NK-92 (cell line): ENCODE data around the gene EDIL3.

ENCODE experiments used
- DNase-seq: peaks from one replicate; lab custom pipeline; 2025; ENCODE audit not compliant: unreplicated experiment; lab: John Stamatoyannopoulos, UW

Gene EDIL3, protein sequence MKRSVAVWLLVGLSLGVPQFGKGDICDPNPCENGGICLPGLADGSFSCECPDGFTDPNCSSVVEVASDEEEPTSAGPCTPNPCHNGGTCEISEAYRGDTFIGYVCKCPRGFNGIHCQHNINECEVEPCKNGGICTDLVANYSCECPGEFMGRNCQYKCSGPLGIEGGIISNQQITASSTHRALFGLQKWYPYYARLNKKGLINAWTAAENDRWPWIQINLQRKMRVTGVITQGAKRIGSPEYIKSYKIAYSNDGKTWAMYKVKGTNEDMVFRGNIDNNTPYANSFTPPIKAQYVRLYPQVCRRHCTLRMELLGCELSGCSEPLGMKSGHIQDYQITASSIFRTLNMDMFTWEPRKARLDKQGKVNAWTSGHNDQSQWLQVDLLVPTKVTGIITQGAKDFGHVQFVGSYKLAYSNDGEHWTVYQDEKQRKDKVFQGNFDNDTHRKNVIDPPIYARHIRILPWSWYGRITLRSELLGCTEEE

DNA sequence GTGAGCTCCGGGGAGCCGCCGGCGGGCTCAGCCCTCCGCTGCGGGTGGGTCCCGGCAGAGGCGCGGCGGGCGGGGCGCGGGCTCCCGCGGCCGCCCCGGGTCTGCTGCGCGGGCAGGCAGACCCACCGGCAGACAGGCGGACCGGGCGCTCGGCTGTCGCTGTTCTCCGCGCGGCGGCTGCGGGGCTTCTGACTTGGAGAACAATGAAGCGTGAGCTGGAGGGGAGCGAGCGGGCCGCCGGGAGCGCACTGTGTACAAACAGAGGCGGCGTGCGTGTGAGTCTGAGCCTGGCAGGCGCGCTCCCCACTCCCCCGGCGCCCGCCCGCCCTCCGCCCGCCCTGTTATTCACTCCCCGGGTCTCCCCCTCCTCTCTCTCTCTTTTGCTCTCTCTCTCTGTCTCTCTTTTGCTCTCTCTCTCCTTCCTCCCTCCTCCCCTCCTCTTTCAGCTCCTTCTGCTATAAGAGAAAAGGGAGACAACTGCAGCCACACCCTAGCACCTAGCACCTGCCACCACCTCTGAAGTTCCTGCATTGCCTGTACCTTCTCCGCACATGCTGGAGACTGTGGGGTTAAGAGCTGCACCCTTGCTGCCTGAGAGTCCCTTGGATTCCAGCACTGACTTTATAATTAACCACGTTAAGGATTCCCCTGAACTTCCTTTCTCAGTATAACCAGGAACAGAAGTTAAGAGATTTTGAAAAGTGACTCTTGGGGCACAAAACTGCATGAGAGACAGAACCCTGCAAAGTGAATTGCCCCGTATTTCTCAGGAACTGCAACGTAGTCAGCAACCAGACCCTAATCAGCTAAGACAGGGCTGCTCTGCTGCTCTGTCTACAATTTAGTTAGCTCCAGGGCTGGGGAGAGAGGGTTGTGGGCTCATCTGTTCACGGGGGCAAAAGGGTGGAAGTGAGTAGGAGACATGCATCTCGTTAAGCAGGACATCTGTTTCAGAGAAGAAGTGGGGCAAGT is at the start of gene EDIL3:
EDIL3 (minus strand) TSS at position 277 of the 972 bp plus-strand sequence. CDS start 506 bp downstream, outside the sequence.
- no peak for DNase-seq

DNA sequence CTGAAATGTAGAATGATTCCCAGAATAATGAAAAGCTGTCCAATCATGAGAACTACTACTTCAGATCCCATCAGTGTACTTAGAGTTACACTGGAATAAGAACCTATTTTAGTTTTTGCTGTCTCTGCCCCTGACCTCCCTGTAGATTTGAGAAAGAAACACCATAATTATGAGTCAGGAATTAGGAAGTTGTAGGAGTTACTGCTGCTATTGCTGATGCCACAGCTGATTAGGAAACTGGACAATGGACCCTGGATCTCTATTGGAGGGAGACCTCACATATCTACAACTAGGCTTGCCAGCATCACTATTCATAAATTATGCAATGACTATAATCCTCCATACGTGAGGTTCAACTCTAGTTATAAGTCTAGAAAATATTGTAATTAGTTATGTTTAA is 48.8 kb upstream of the EDIL3 start:
- DNase-seq: no peak

DNA sequence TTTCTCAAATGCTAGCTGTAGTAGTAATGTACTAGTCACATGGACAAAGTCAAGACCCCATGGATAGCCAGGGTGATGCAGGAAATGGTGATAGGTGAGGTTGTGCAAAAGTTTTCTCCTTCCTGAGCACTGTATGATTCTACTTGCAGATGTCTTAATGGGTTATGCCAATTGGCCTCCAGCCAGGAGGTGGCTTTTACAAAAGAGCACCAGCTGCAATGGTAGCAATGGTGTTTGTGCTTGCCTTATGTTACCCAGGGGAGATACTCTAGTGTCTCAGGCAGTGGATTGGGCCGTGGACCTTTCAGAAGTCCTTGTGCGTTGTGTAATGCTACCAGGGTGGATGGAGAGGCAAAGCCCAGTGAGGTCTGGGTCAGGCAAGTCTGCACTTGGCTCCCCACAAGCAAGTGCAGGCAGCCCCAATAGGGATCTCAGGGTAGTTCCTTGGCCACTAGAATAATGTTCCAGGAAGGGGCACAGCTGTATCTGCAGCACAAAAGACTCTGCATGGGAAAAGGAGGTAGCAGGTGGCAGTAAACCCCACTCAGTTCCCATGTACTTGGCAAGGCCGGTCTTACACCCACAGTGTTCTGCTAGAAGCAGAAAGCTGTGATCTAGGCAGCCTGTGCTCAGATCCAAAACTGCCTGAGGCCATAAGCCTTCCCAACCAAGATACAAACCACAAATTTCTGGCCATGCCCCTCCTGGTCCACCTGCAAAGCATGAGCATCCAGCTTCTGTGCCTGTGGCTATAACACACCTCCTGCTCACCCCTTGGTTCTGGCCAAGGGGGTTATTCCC is 46.4 kb upstream of the EDIL3 start:
- DNase-seq: no peak

DNA sequence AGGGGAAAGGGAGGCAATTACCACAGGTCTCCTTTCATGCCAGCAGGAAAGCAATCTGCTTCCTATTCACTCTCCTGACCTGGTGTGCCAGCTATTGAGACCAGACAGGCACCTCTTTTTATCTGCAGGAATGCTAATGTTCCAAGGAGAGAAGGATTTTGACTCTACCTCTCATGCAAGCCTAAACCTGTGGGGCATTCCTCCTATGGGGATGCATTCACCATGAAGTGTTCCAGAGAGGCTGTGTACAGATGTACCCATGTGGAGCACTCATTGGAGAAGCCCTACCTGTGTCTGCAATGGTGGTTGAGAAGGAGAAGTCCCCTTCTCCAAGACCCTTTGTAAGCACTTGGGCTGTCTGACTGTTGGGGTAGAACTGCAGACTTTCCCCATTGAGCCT is 45.4 kb upstream of the EDIL3 start:
- DNase-seq: no peak

DNA sequence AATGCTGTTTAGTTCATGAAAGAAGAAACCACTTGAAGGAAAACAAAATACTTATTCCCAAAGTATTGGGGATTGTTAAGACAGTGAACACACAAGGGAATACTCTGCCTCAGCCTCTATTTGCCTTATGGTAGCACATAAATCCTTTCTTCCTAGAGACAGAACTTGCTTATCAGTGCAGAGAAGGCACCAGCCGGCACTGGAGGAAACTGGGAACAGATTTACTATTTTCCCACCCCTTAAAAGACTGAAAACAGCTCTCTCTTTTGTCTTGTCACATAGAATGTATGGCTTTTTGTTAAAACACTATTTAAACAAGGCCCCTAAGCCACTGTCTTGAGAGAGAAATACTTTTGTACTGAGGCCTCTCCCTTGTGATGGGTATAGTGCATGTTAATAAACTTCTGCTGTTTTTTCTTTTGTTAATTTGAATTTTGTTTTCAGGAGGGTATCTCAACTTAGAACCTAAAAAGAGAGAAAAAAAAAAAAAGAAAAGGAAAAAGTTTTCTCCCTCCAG is 40.7 kb upstream of the EDIL3 start:
- no peak for DNase-seq

DNA sequence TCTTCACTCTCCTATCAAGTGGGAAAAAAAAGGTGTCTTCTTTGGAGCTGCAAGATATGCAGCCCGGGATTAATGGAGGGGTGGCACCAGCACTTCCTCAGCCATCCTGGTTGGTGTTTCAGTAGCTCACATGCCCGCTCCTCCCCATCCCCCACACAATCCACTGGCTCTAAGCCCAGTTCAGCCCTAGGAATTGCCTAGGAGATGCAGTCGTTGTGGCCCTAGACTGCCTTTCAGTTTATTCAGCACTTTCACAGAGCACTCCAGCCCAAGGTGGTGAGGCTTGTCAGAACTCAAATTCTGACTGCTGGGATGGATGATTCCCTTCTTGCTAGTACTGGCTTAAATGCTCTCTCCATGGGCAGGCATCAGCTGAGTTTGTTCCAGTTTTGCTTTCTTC is 35.1 kb upstream of the EDIL3 start:
- no peak for DNase-seq

DNA sequence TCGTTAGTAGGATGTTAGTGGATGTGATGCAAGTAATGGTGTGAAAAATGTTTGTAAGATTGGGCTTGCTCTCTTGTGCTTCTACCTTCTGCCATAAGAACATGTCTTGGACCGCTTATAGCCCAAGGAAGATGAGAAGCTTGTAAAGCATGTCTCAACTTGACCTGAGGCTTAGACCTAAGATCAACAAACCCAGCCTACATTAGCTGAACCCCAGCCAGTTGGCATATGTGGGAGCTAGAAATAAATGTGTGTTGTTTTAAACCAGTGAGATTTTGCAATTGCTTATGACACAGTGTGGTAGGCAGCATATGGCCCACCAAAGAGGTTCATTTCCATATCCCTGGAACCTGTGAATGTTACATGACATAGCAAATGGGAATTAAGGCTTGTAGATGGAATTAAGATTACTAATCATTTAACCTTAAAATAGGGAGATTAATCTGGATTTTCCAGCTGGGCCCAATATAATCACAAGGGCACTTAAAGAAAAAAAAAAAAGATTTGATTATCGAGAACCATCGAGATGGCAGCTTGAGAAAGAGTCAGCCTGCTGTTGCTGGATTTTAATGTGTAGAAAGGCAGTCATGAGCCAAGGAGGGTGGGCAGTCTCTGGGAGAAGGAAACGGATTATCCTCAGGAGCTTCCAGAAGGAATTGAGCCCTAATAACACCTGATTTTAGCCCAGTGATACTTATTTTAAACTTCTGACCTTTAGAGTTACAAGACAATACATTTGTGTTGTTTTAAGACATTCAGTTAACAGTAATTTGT is 27.3 kb upstream of the EDIL3 start:
- no peak for DNase-seq

DNA sequence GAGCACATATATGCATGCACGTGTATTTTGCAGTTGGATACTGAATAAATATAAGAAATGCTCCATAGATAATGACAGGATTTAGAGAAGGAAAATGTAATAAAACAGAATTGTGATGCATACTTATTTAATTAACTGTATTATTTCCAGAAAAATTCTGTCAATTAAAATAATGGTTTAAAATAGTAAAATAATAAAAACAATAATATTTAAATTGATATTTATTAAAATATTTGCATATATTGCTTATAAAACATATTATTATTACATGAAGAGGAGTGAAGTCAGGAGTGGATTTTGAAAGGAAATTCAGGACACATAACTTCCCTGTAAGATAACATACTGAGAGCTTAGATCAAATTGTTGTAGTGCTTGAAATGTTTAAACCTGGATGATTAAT is 21.4 kb upstream of the EDIL3 start:
- no peak for DNase-seq

DNA sequence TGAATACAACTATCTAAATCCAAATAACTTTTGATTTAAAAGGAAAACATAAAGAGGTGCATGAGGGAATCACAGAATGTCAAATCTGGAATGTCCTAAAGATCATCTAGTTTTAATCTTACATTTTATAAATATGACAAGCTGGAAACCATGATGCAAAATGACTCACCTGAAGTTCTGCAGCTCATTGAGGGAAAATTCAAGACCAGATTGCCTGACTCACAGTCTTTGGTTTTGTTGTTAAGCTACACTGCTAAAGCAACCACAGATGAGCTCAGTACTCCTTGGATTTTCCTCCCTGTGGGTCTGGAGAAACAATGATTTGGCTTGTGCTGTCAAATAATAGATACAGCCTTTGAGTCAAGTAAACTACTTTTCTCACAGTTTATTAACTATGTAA is 19.1 kb upstream of the EDIL3 start:
- DNase-seq: no peak

DNA sequence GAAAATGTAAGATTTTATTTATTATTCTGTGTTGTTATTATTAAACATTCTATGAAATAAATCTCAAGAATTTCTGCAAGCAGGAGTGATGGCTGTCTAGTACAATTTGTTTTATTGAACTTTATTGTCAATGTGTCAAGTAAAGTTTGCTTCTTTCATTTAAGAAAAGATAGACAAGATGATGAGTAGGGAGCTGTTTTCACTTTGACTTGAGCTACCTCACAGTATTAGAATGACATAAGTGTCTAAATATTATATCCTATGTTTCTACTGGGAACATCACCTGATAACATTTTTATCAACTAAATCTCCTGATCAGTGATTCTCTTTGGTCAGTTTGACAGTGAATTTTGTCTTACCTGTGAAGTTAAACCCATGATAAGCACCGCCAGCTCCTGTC is 12.7 kb upstream of the EDIL3 start:
- no peak for DNase-seq

DNA sequence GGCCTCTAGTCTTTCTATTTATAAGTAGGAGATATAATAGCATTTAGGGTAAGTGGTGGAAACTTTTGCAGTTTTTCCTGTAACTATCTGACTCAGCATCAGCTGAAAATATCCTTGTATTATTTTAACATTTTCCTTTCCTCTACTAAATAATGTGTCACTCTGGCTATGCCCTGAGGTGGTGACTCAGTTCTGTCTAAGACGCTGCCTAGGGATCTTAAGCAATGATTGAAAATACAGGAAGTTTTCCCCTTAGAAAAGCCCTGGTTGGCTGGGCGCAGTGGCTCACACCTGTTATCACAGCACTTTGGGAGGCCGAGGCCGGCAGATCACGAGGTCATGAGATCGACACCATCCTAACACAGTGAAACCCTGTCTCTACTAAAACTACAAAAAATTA is 9.3 kb upstream of the EDIL3 start:
- no peak for DNase-seq

DNA sequence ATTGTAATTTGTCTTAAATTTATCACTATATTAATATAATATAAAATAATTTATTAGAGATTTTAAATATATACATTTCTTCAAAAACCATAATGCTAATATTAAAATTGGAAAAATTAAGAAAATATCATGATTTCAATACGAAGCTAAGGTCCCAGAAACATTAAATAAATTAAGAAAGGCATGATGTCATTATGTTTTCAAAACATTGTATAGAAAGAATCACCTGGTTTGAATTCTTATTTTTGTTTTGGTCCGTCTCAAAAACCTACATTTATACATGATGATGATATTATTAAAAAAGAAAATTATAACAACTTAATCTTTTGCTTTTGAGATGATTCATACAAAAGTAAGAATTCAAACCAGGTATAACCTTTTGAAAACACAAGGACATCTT is 8.2 kb upstream of the EDIL3 start:
- no peak for DNase-seq

DNA sequence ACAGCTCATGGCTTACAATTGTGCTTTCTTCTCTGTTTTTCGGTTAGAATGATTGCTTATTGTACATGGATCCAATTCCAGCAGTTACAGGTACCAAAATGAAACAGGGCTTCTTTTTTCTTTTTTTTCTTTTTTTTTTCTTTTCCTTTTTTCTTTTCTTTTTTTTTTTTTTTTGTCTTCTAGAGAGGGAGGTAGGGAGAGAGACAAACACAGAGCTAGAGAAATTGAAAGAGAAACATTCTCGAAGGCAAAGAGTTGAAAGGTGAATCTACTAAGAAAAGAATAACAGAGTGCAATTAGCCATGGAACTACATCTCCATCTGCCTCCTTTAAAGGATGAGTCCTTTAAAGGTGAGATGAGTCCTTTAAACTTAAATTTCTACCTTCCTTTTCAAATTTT is 1.0 kb upstream of the EDIL3 start:
- no peak for DNase-seq

DNA sequence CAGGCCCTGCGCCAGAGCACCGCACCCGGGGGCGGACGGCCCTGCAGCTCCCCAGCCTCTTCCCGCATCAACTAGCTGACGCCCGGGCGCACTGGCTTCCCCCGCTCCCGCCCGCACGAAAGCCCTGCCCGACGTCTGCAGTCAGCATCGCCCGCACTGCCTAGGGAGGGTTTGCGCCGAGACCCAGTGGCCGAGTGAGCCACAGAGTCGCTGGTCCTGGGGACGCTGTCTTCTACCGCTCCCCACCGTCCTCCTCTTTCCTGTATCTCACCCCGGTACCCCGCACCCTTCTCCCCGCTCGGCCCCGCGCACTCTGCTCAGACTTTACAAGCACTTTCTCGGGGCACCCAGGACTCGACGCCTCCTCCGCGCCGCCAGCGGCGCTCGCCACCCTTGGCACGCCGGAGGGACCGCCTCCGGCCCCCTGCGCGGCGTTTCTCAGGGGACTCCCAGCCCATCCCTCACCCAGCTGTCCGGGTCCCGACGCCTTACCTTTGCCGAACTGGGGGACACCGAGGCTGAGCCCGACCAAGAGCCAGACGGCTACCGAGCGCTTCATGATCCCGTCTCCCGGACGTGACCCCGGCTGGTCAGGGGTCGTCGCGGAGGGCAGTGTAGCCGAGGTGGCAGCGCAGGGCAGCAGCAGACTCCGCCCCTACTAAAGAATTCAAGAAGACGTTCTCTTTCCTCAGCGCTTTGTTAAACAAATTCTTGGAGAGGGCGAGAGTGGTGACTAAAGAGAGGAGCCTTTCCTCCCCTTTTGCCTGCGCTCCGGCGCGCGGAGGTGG is 670 bp downstream of the EDIL3 start:
- DNase-seq: no peak

DNA sequence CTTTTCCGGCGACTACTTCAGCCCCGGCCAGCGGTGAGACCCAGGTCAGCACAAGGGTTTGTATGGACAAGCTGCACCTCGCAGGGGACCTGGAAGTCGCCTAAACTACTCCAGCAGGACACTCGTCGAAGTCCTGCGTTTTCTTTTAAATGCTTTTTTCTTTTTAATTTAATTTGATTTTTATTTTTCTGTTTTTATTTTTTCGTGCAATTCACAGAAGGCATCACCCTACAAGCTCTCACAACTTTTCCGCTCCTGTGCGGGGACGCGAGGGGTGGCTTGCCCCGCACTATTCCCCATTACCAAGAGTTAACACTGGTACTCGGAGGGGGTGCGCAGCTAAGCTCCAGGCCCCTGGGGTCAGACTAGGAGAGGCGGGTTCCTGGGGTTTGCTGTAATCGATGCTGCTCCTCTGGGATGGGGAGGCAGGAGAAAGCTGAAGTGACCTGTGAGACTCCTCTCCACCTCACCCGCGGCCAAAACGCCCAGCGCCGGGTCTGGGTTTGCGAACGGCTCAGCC is 1.3 kb downstream of the EDIL3 start:
- no peak for DNase-seq

DNA sequence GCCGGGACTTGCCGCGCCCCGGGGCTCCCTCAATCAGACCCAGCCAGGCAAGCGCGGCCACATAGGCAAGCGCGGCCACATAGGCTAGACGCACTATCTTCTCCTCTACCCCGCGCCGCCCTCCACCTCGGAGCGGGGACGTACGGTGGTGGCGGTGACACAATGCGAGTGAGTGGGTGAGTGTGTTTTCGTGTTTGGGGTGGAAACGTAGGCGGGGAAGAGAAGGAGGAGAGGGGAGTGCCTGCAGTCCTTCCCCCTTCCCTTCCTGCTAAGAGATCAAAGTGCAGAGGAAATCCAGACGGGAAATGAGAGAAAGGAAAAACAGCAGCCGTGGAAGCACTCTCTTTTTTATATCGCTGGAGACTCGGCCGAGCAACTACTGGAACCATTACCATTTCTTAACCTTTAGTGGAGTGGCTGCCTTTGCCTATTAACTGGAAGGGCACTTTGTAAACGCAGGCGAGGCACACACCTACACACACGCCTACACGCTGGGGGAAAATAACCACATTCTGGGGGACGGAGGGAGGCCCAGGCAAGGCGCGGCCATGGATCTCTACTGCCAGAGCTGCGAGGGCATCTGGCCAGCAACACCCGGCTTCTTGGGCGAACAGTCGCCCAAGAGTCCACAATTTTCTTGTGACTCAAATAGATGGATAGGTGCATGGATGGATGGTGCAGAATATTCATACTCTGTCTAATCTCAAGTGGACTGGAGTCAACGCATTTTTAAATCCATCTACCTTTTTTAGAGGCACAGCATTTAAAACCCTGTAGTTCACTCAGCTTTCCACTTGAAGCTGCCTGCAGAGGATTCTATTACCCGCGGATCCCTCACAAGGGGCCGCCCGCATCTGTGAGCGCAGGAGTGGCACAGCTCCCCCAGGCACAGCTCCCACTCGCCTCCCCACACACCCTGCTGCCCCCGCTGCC is 2.1 kb downstream of the EDIL3 start:
- no peak for DNase-seq

DNA sequence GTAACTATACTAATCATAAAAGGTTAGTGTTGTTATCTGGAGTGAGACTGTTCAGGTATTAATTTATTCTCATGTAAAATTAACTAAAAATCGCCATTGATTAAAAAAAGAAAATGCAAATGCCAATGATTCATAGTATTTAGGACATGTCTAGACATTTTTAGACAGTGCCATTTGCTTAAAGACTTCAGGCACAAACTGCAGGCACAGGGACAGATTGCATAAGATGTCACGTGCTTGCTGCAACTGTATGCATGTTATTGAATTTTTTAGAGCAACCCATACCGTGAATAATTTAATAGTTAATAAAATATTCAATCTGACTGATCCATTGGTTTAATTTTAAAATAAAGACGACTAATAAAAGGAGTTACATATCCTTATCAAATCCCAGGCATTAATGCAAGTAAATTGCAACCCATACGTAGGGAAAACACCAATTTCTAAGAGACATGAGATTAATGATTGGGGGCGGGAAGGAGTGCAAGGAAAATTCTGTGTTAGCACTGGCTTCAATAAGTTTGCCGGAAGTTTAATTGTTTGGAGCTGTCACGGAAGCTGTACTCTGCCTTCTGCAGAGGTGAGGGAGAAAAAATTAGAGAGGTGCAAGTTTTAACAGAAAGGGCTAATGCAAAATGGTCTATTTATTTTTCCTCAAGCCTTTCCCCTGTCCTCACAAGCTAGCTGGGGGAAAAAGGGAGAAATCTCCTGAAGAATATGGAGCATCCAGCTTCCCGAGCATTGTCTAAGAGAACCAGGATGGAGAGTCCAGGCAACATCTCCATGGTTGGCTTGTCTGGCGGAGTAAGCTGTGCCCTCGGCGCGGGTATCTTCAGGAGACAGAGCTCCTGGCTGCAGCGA is 2.9 kb downstream of the EDIL3 start:
- no peak for DNase-seq
